ENCODE results near the gene KCTD20.

Gene KCTD20

GRCh38 chr6:36492621-36493020 lies 49.8 kb downstream of the KCTD20 start:
- no peak for DNase-seq (ENCODE audit: low read depth in 2 of 2)

GRCh38 chr6:36493319-36493718 lies 50.5 kb downstream of the KCTD20 start:
- DNase-seq (ENCODE audit: low read depth in 2 of 2) = no peak

DNA sequence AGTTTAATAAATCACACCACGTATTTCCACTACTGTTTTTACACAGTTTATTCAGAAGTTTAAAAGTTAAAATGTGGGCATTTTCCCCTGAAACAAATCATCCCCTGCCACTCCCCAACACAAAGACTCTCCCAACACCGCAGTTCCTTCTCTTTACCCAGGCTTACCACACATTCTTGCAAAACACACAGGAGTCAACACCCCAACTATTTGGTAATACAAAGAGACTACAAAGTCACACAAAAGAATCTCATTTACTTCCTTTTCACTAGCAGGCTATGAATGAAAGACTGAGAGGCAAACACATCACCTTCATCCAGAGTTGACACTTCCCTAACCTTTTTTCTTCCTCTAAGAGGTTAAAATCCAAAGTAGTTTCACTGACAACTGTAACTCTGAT lies 51.1 kb downstream of the KCTD20 start:
- DNase-seq (ENCODE audit: low read depth in 2 of 2) = no peak

DNA sequence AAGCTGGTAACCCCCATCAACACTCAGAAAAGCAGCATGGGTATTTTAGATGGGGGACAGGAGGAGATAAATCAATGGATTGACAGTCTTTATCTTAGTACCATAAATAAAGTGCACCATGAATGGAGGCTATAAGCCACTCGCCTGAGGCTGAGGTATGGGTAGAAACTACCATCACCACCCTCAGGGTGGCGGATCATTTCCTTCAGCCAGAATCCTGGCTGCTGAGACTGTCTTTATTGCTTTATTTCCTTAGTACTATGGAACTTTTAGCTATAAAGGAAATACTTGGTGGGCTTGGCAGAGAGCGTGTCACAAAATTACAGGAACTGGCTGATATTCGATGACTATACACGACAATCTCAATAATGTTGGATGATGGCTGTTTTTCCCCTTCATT lies 52.3 kb downstream of the KCTD20 start:
- no peak for DNase-seq (ENCODE audit: low read depth in 2 of 2)

DNA sequence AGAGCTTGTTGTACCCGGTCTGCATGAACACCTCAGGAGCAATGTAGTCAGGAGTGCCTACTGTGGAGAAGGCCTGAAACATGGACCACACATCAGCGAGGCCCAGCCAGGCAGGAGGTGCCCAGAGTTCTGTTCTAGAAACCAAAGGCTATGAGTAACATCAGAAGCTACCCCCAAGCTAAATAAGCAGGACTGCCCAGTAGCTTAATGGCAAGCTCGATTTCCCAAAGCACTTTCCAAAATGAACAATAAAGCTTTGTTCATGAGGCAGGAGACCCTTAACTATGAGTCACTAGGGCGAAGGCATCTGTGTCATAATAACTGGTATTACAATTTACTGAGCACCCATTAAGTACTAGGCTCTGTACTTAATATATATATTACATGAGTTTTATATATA lies 57.1 kb downstream of the KCTD20 start:
- DNase-seq (ENCODE audit: low read depth in 2 of 2) = no peak

- DNase-seq (ENCODE audit: low read depth in 2 of 2) = no peak
Measured at GRCh38 chr6:36501686-36502085, 58.9 kb downstream of the KCTD20 start.

DNA sequence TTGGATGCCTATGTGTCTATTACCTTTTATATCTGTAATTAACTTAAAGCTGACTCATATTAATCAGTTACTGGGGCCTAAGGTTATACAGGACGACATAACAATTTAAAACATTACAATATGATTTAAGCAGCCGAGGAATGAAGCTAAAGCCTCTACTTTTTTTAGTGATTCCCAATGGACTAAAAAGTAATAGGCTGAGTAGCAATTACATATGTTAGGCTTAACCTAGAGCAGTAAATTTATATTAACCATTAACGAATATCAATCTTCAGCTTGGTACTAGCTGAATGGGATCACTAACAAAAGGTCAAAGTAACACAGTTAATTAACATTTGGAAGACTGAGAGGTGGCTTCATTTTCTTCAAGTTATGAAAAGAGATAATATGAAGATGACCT lies 61.4 kb downstream of the KCTD20 start:
- no peak for DNase-seq (ENCODE audit: low read depth in 2 of 2)

DNA sequence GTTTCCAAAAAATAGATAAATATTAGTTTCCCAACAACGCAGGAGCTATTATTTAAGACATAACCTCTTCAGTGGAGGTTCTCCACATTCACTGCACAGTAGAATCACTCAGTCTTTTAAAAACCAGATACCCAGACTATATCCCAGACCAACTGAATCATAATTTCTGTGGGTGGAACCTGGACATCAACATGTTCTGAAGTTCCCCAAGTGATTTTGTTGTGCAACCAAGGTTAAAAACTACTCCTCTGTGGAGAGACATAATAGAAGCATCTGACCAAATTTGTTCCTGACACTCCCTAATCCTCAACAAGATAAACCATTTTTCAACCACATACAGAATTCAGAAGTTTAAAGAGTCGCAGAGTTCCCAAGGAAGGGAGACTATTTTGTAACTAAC lies 62.2 kb downstream of the KCTD20 start:
- no peak for DNase-seq (ENCODE audit: low read depth in 2 of 2)

DNA sequence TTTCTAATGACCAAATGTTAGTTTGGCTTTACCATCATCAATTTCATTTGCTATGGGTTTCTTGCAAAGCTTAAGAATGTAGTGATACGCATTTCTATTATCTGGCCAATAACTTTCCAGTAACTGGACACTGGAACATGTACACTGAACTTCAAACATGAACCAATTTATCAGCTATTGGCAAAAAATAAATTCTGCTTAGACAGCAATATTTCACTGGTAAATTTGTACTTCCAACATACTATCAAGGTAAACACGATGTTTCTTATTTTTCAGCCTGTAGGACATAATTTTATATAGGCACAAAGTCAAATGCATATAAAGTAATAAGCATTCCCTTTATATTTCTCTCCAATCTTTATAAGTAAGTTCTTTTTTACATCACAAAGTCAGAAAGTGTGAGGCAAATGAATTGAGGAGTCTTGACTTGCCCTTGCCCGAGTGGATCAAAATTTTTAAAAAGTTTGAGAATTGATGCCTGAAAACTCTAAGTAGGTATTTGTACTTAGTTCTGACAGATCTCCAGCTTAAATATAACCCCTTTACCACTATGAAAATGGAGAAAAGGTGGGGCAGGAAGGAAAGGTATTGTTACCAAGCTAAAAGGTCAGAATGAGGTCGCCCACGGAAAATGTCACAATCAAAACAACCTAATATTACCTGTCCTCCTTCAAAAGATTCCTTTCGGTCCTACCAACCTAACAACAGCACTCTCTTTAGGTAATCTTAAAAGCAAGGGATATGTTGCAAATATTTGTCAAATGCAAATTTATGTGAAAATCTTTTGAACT lies 63.1 kb downstream of the KCTD20 start:
- no peak for DNase-seq (ENCODE audit: low read depth in 2 of 2)

- DNase-seq (ENCODE audit: low read depth in 2 of 2) = no peak
Measured at GRCh38 chr6:36506611-36507010, 63.8 kb downstream of the KCTD20 start.

DNA sequence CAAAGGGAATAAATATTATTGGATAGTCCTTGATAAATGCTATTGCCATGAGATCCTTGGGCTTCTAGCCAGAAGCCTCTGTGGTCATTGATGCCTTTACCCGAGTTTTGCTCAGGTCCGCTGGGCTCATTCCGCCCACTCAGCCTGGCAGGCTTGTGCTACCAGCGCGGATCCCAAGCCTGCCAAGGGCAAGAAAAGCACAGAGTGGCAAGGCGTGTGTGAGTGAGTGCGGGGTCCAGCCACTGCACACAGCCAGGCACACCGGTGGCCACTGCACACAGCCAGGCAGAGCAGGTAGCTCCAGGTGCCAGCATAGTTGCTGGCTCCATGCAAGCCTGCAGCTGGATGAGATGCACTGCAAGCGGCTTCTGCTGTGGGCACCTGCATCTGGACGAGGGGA lies 65.7 kb downstream of the KCTD20 start:
- no peak for DNase-seq (ENCODE audit: low read depth in 2 of 2)

DNA sequence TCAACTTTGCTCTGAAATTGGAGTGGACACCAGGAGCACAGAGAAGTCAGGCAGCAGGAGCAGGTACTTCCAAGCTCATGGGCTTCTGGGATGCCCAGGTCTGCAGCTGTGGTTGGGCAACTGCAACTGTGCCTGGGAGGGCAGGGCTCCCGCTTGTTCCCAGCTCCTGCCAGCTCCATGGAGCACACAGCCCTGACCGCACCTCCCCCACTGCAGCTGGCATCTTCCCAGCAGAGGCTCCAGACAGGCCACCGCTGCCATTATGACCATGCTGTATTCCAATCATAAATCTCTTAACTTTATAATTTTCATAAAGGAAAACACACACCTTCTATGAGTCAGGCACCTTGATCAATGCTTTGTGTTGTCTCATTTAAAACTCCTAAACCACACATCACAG lies 67.6 kb downstream of the KCTD20 start:
- no peak for DNase-seq (ENCODE audit: low read depth in 2 of 2)

DNA sequence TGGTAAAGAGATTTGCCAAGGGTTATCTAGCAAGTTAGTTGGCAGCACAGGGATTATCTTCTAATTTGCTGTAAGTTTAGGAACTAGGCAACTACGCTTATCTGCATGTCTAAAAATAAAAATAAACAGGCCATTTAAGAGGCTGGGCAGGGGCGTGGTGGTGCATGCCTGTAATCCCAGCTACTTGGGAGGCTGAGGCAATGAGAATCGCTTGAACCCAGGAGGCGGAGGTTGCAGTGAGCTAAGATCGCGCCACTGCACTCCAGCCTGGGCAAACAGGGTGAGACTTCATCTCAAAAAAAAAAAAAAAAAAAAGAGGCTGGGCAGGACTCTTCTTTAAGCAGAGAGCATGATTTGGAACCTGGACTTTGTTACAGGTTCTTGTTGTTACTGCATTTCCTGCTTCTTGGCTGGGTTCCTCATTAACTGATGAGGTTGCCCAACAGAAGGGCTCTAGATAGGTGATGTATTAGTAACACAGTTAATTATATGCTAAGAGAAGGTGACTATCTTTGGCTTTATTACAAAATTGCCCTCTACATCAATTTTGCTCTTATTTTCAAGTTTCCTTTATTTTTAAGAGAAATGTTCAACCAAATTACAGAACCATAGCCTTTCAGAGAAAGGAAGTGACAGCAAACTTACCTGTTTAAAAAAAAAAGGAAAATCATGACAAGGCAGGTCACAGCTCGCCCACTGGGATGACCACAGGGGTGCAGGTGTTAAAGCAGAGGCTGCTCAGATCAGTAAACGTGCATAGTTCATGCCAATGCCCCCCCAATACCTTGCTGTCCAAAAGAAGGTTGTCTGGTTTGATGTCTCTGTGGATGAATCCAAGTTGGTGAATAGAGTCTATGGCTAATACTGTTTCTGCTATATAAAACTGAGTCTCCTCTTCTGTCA lies 72.0 kb downstream of the KCTD20 start:
- DNase-seq (ENCODE audit: low read depth in 2 of 2) = no peak

DNA sequence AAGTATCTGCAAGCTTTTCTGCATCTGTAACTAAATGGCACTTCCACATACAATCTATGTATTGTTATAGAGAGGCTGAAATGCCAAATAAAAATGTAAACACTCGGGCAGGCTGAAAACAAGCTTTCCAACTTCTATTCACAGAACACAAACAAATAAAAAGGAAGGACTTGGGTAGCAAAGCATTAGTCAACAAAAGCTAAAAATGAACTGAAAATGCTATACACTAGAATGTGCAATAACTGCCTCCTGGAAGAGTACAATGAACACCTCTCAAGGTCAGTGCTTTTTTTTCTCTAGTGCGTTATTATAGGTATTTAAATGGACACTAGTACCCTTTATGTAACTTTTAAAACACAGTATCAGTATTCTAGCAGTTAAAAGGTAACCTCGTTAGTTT lies 73.0 kb downstream of the KCTD20 start:
- DNase-seq (ENCODE audit: low read depth in 2 of 2) = no peak

GRCh38 chr6:36516559-36516958 lies 73.8 kb downstream of the KCTD20 start:
- DNase-seq (ENCODE audit: low read depth in 2 of 2) = no peak

DNA sequence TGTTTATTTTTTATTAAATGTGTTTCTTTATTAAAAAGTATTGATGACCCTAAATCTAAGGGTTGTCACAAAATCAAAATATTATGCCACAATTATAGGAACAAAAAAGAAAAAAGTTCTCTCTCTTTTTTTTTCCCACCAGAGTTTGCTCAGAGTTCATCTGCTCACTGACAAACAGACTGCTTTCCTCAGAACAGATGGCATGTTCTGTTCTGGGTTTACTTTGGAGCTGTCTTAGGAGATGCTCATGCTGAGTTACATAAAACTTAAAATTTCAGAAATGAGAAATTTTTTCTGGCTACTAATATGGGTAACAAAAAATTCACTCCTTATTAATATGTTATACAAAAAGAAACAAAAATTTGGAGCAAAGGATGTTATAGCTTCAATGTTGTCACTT lies 74.2 kb downstream of the KCTD20 start:
- DNase-seq (ENCODE audit: low read depth in 2 of 2) = no peak

- DNase-seq (ENCODE audit: low read depth in 2 of 2) = no peak
Measured at GRCh38 chr6:36517408-36517807, 74.6 kb downstream of the KCTD20 start.

- no peak for DNase-seq (ENCODE audit: low read depth in 2 of 2)
Measured at GRCh38 chr6:36519352-36519751, 76.6 kb downstream of the KCTD20 start.

- no peak for DNase-seq (ENCODE audit: low read depth in 2 of 2)
Measured at GRCh38 chr6:36523451-36523850, 80.7 kb downstream of the KCTD20 start.

DNA sequence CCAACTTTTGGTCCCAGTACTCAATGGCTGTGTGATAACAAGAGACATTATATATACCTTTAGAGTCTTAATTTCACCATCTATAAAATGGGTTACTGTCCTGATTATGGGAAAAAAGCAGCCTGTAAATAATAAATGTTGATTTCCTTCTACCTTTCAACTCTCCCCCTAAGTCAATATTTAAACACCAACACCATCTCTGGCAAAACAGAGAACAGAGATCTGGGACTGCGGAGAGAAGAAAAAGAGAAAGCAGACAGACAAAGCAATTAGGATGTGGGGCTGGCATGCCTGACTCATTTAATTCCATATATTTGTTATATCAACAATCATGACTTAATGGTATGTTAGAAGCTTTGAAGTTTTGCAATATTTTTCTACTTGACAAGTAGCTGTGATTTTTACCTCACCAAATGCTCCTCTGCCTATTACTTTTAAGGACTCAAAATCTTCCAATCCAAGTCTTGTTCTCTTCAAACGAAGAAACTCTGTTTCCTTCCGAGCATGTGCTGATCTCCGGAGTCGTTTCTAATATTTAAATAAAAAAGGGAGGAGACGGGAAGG lies 81.2 kb downstream of the KCTD20 start:
- DNase-seq (ENCODE audit: low read depth in 2 of 2) = no peak

DNA sequence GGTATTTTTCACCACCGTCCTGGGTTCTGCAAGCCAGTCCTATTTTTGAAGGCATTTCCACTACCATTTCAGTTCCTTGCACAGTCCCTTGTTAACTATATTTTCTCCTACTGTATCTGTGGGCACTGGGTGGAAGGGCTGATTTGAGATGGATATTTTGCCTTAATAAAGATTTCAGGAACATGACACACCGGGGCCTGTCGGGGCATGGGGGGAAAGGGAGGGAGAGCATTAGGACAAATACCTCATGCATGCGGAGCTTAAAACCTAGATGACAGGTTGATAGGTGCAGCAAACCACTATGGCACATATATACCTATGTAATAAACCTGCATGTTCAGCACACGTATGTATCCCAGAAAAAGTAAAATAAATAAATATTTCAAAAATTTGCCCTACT lies 82.1 kb downstream of the KCTD20 start:
- no peak for DNase-seq (ENCODE audit: low read depth in 2 of 2)

DNA sequence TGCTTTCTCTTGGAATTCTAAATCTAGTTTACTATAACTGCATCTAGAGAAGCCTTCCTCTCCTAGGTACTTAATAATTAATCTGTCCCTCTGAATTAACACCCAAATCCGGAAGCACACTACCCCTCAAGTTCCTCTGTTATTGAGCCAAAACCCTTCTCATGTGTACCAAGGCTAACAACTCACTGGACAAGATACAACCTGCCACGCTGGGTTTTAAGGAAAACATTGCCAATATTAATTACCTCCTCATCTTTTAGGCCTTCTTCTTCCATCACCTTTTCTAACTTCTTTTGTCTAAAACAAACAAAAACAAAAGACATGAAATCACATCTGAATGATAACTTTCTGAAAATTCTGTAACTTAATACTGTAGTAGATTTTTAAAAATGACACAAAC lies 82.5 kb downstream of the KCTD20 start:
- no peak for DNase-seq (ENCODE audit: low read depth in 2 of 2)

DNA sequence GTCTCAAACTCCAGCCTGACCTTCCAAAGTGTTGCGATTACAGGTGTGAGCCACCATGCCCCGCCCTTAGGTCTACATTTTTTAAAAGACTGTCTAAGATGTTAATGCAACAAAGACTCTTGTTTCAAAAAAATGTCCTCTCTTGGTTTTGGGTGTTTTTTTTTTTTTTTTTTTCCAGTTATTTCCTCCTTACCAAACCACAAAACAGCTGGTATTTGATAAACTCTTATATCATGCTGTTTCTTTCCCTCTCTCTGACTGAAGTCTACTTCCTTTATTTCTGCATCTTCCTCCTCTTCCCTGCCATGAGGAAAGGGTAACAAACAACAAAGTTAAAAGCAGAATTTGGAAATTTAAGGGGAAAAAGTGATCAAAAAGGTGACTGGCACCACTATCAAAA lies 83.3 kb downstream of the KCTD20 start:
- no peak for DNase-seq (ENCODE audit: low read depth in 2 of 2)

Measured in activated CD8-positive, alpha-beta memory T cell treated with anti-CD3 and anti-CD28 coated beads for 4 hours (primary cell).